H1 (cell line): Measurements from ENCODE around the gene ZNF311. TPM values are rescaled to one million over a fixed set of nuclear protein-coding genes. Genes with fewer than 3 reads are reported as not detected.

ENCODE experiments used
- CTCF ChIA-PET: fragments of 300-600 bp; sonication (Branson Sonifier 250); formaldehyde crosslinking; loops from one replicate; lab custom pipeline; 2021; ENCODE audit not compliant: partially characterized antibody; lab: Charles Lee
- POLR2A ChIA-PET: fragments of 300-600 bp; sonication (Branson Sonifier 250); formaldehyde crosslinking; loops from one replicate; lab custom pipeline; 2021; ENCODE audit warnings: inconsistent platforms; ENCODE audit not compliant: partially characterized antibody; lab: Charles Lee
- DNase-seq, 2 experiments: peaks; one replicate each; pipeline versions ENCODE4 v3.0.0 to v3.0.0-alpha.2; 2010 to 2022; ENCODE audit warnings: low spot score in 2 of 2, low read depth in 1 of 2, mixed read lengths in 1 of 2
- FAIRE-seq: peaks from 2 replicates; lab custom pipeline; 2011; peaks lifted over from hg19 to GRCh38; lab: Jason Lieb, UNC
- H2AFZ ChIP-seq: 2 replicates; pipeline ENCODE4 v1.8.1; 2012; ENCODE audit warnings: low read length, inconsistent platforms
- H2AK5ac ChIP-seq: 2 replicates; pipeline ENCODE4 v1.6.1; 2013; ENCODE audit warnings: low read depth, low read length
- H2BK120ac ChIP-seq: replicated peaks from 2 replicates; pipeline ENCODE3; 2013; ENCODE audit warnings: low read depth, low read length, inconsistent platforms
- H2BK12ac ChIP-seq: 2 replicates; pipeline ENCODE4 v1.6.1; 2013; ENCODE audit warnings: low read depth, low read length
- H2BK15ac ChIP-seq: 2 replicates; pipeline ENCODE4 v1.6.1; 2013; ENCODE audit warnings: low read length
- H2BK20ac ChIP-seq: 2 replicates; pipeline ENCODE4 v1.6.1; 2013; ENCODE audit warnings: low read length
- H2BK5ac ChIP-seq: 2 replicates; pipeline ENCODE4 v1.6.1; 2013; ENCODE audit warnings: low read depth, low read length
- H3K14ac ChIP-seq: 2 replicates; pipeline ENCODE4 v1.6.1; 2013; ENCODE audit warnings: inconsistent platforms; ENCODE audit not compliant: insufficient read length
- H3K18ac ChIP-seq: 2 replicates; pipeline ENCODE4 v1.6.1; 2013; ENCODE audit warnings: low read length; ENCODE audit errors: extremely low read depth
- H3K23ac ChIP-seq: 2 replicates; pipeline ENCODE4 v1.6.1; 2013; ENCODE audit warnings: inconsistent platforms; ENCODE audit not compliant: insufficient read length
- H3K23me2 ChIP-seq: 2 replicates; pipeline ENCODE4 v1.6.1; 2013; ENCODE audit warnings: low read depth, low read length
- H3K27ac ChIP-seq: 2 replicates; pipeline ENCODE4 v1.6.1; 2011; ENCODE audit warnings: low read depth, low read length, inconsistent platforms
- H3K27me3 ChIP-seq, 4 experiments: replicated peaks in 1 of 4; 1 replicate in 1 of 4; 2 replicates in 3 of 4; pipeline versions ENCODE4 v1.6.1 to v1.8.1; 2011 to 2013; ENCODE audit warnings: low read length in 3 of 4, mild to moderate bottlenecking in 3 of 4, inconsistent platforms in 2 of 4, mixed read lengths in 2 of 4, moderate library complexity in 1 of 4; ENCODE audit not compliant: control insufficient read depth in 3 of 4, insufficient read depth in 3 of 4; ENCODE audit errors: extremely low read depth in 1 of 4
- H3K36me3 ChIP-seq, 4 experiments: 2 replicates each; pipeline versions ENCODE4 v1.6.1 to v1.8.1; 2011 to 2013; ENCODE audit warnings: mild to moderate bottlenecking in 4 of 4, low read length in 3 of 4, moderate library complexity in 2 of 4, control low read depth in 1 of 4, inconsistent platforms in 1 of 4; ENCODE audit not compliant: insufficient read depth in 4 of 4, control insufficient read depth in 2 of 4
- H3K4ac ChIP-seq: replicated peaks from 2 replicates; pipeline ENCODE3; 2013; ENCODE audit warnings: low read length, low read depth, mixed read lengths, inconsistent platforms; ENCODE audit not compliant: insufficient read length
- H3K4me1 ChIP-seq, 4 experiments: replicated peaks in 1 of 4; 1 replicate in 1 of 4; 2 replicates in 3 of 4; pipeline versions ENCODE4 v1.6.1 to v1.8.1; 2011 to 2013; ENCODE audit warnings: low read length in 3 of 4, inconsistent platforms in 2 of 4, mixed read lengths in 1 of 4; ENCODE audit not compliant: insufficient read depth in 4 of 4, control insufficient read depth in 3 of 4
- H3K4me2 ChIP-seq, 2 experiments: 2 replicates each; pipeline versions ENCODE4 v1.6.1 to v1.8.1; 2011 to 2013; ENCODE audit warnings: low read depth in 2 of 2, low read length in 2 of 2, control low read depth in 1 of 2, inconsistent platforms in 1 of 2, mild to moderate bottlenecking in 1 of 2; ENCODE audit not compliant: insufficient read depth in 1 of 2
- H3K4me3 ChIP-seq, 4 experiments: fragments of 200-600, 300-600 bp in 1 of 4; sonication (generic), shearing (Covaris generic), sonication (Bioruptor Twin) in 1 of 4; 2 replicates each; pipeline versions ENCODE4 v1.5.1 to v1.8.1; 2011 to 2016; ENCODE audit warnings: low read length in 4 of 4, low read depth in 3 of 4, control low read depth in 2 of 4, inconsistent platforms in 2 of 4, mild to moderate bottlenecking in 2 of 4, mixed read lengths in 1 of 4, moderate library complexity in 1 of 4; ENCODE audit not compliant: insufficient read depth in 2 of 4; ENCODE audit errors: extremely low read depth in 1 of 4
- H3K56ac ChIP-seq: replicated peaks from 2 replicates; pipeline ENCODE3; 2013; ENCODE audit warnings: low read depth, mild to moderate bottlenecking, mixed read lengths, low read length, inconsistent platforms; ENCODE audit not compliant: insufficient read length
- H3K79me1 ChIP-seq: 2 replicates; pipeline ENCODE4 v1.6.1; 2013; ENCODE audit warnings: low read depth, low read length, control low read depth
- H3K79me2 ChIP-seq, 2 experiments: 2 replicates each; pipeline versions ENCODE4 v1.6.1 to v1.8.1; 2012 to 2013; ENCODE audit warnings: low read length in 2 of 2, mild to moderate bottlenecking in 2 of 2, inconsistent platforms in 1 of 2; ENCODE audit not compliant: insufficient read depth in 2 of 2, control insufficient read depth in 1 of 2
- H3K9ac ChIP-seq, 4 experiments: replicated peaks in 1 of 4; 1 replicate in 1 of 4; 2 replicates in 3 of 4; pipeline versions ENCODE4 v1.6.1 to v1.8.1; 2011 to 2013; ENCODE audit warnings: low read depth in 3 of 4, low read length in 3 of 4, control low read depth in 2 of 4, mild to moderate bottlenecking in 2 of 4, moderate library complexity in 2 of 4, inconsistent platforms in 1 of 4; ENCODE audit errors: extremely low read depth in 1 of 4
- H3K9me3 ChIP-seq, 2 experiments: 2 replicates each; pipeline versions ENCODE4 v1.6.1 to v1.8.1; 2012 to 2013; ENCODE audit warnings: mild to moderate bottlenecking in 2 of 2, moderate library complexity in 2 of 2, control low read depth in 1 of 2, inconsistent platforms in 1 of 2, low read depth in 1 of 2, low read length in 1 of 2, mixed read lengths in 1 of 2; ENCODE audit not compliant: insufficient read depth in 2 of 2
- H4K20me1 ChIP-seq, 2 experiments: replicated peaks in 1 of 2; 2 replicates each; pipeline versions ENCODE3 to v1.8.1; 2011 to 2013; ENCODE audit warnings: inconsistent platforms in 2 of 2, low read length in 2 of 2, mild to moderate bottlenecking in 1 of 2; ENCODE audit not compliant: insufficient read depth in 2 of 2, control insufficient read depth in 1 of 2
- H4K5ac ChIP-seq: 2 replicates; pipeline ENCODE4 v1.6.1; 2013; ENCODE audit warnings: low read length, low read depth, mixed read lengths, inconsistent platforms; ENCODE audit not compliant: insufficient read length
- H4K8ac ChIP-seq: 2 replicates; pipeline ENCODE4 v1.8.0; 2013; ENCODE audit warnings: mild to moderate bottlenecking, moderate library complexity, low read length, inconsistent platforms; ENCODE audit not compliant: insufficient read depth; ENCODE audit errors: extremely low read depth
- H4K91ac ChIP-seq: replicated peaks from 2 replicates; pipeline ENCODE3; 2013; ENCODE audit warnings: low read length, mixed read lengths, inconsistent platforms; ENCODE audit not compliant: insufficient read length
- EP300 ChIP-seq, 2 experiments: IDR thresholded peaks; 1 replicate in 1 of 2; 2 replicates in 1 of 2; pipeline ENCODE4 v1.6.1; 2011 to 2012; ENCODE audit warnings: low read depth in 2 of 2, low read length in 2 of 2, mild to moderate bottlenecking in 2 of 2, borderline replicate concordance in 1 of 2, inconsistent platforms in 1 of 2, moderate library complexity in 1 of 2
- EZH2 ChIP-seq: fragments of 200-600 bp; sonication (generic); IDR thresholded peaks from 2 replicates; pipeline ENCODE4 v1.7.1; 2012; ENCODE audit warnings: low read depth, mild to moderate bottlenecking, moderate library complexity, low read length, inconsistent platforms; ENCODE audit not compliant: severe bottlenecking
- WGBS, 2 experiments: shearing (Covaris generic) in 1 of 2; methylation state at CpG; one replicate each; pipeline versions ENCODE4 v1.1.6 to v1.1.7; 2013 to 2015; ENCODE audit warnings: low lambda C conversion rate in 2 of 2, mixed read lengths in 2 of 2, inconsistent platforms in 1 of 2, low coverage in 1 of 2, missing lambda C conversion rate in 1 of 2; ENCODE audit not compliant: insufficient replicate concordance in 2 of 2, insufficient coverage in 1 of 2, insufficient read length in 1 of 2; ENCODE audit errors: extremely low coverage in 1 of 2, missing lambda C conversion rate in 1 of 2; 5-methylcytosine and 5-hydroxymethylcytosine counted together
- polyA plus RNA-seq, 7 experiments: library from polyadenylated mRNA; depleted of rRNA in 3 of 7; stranded (reverse) in 5 of 7; unstranded in 2 of 7; fragments of >200 nt in 5 of 7; fragments of 200-250 nt in 2 of 7; gene quantifications; 1 replicate in 5 of 7; 2 replicates in 1 of 7; 4 replicates in 1 of 7; pipeline versions ENCODE4 v1.2.1 to v1.2.3, GENCODE V29; 2011 to 2013; ENCODE audit warnings: missing spikeins in 2 of 7, mixed read lengths in 2 of 7
- total RNA-seq: library from RNA; stranded (reverse); fragmentation: NEBNext Ultra II Directional; extraction: Animal tissue kit (Norgen Biotek cat#: 25700); gene quantifications from 2 replicates; pipeline ENCODE4 v1.2.1, GENCODE V29; 2021

The ZNF311 gene
- total and polyA plus RNA-seq, 2 of the 8 experiments (the other 6 are each of a cell fraction or from before 2014, with no cell fraction given), result 1.9 to 4.2 TPM

- H3K23ac ChIP-seq, result no peak overlapping the region
- H2BK20ac ChIP-seq, result no peak overlapping the region
- no peak overlapping the region for H2BK5ac ChIP-seq
- 90% methylated on average over 23 of the region's 23 CpGs; no CpG with 5 or more reads in 1 of the 2 experiments for WGBS, 2 experiments
- H3K36me3 ChIP-seq, result no peaks in the 10 kb centered on the region
- peaks cover 0 to 4% of the 10 kb centered on the region in 2 experiments; a peak in 1 of 4 replicates for H3K9me3 ChIP-seq
- H3K4me3 ChIP-seq, result no peak overlapping the region
- H2BK15ac ChIP-seq, result no peak overlapping the region
- no peaks in the 10 kb centered on the region for H3K79me1 ChIP-seq
- no peak overlapping the region for H3K18ac ChIP-seq
- H3K79me2 ChIP-seq, result no peaks in the 10 kb centered on the region
- H3K4me1 ChIP-seq, result peaks cover 0 to 2% (median 0%) of the 10 kb centered on the region in 4 experiments; a peak in 2 of 7 replicates
- H4K20me1 ChIP-seq, result no peaks in the 10 kb centered on the region
- H3K27me3 ChIP-seq, result peaks cover 0 to 5% (median 0%) of the 10 kb centered on the region in 4 experiments; a peak in 2 of 7 replicates
- no peak overlapping the region for H4K91ac ChIP-seq
- ChIA-PET POLR2A (interaction anchor here (0.7 to 1.5 kb wide), 6 partner anchors 11 to 156 kb away, joined by 3 to 6 read pairs (median 4); partner anchors contain the start of gene TRIM27), CTCF (interaction anchor here (0.6 to 1.7 kb wide), 6 partner anchors 9 to 737 kb away, joined by 3 to 5 read pairs (median 3); no protein-coding TSS in a partner anchor)
- no peak overlapping the region for H2BK12ac ChIP-seq
- H3K27ac ChIP-seq, result no peak overlapping the region
- peak in 1 of 2 experiments; percentile 26 for DNase-seq
- H3K4ac ChIP-seq, result no peak overlapping the region
- H4K5ac ChIP-seq, result no peak overlapping the region
- no peak overlapping the region; the same call in 1 of the 2 replicates for H2AFZ ChIP-seq
- H3K23me2 ChIP-seq, result peaks cover 5% of the 10 kb centered on the region
- H3K4me2 ChIP-seq, result no peak overlapping the region
- no peak overlapping the region for H3K56ac ChIP-seq
- no peak overlapping the region for H2AK5ac ChIP-seq
- H4K8ac ChIP-seq, result no peak overlapping the region
- FAIRE-seq, result no peak
- H3K9ac ChIP-seq, result no peak overlapping the region; a peak in 1 of 7 replicates
- no peak overlapping the region for H3K14ac ChIP-seq
- no peak overlapping the region for H2BK120ac ChIP-seq
- TF ChIP-seq EP300 (IDR thresholded peaks at IDR 0.05; ENCODE audit: borderline replicate concordance in 1 of 2, low read depth in 2 of 2, low read length in 2 of 2) (no peak), EZH2 (no peak)
These were observed 56.2 kb downstream of the ZNF311 start for GRCh38 chr6:28948782-28949486.
